HepG2 (cell line): ENCODE data around the gene B4GALT1. TPM values are rescaled to one million over a fixed set of nuclear protein-coding genes. Genes with fewer than 3 reads are reported as not detected.
A peak's percentile ranks its signal among the peaks of the same experiment; 100 is the strongest.

Source experiments
- ATAC-seq: fragments of 200-7000 bp; cut with Tn5 transposase; 3 replicates; pipeline ENCODE4 v1.9.1; 2020; ENCODE audit warnings: mild to moderate bottlenecking, moderate library complexity
- BruUV-seq: library from RNA; stranded (reverse); fragments of 400-500 nt; replicated peaks from 2 replicates; lab custom pipeline; 2021; lab: Mats Ljungman, UMichigan
- CTCF ChIA-PET: fragments of 300-600 bp; formaldehyde crosslinking; extraction: SDS; loops from one replicate; lab custom pipeline; 2021; ENCODE audit warnings: low total read pairs, inconsistent platforms, low intra/inter-chr PET ratio; lab: Yijun Ruan, JAX
- POLR2A ChIA-PET: fragments of 350-600 bp; sonication (Branson Sonifier 250); formaldehyde crosslinking; loops from one replicate; lab custom pipeline; 2020; ENCODE audit warnings: antibody characterized with exemption, inconsistent platforms; lab: Yijun Ruan, JAX
- DNase-seq: peaks from one replicate; pipeline ENCODE4 v3.0.0-alpha.2; 2015; ENCODE audit warnings: low spot score
- FAIRE-seq: peaks from 3 replicates; lab custom pipeline; 2011; peaks lifted over from hg19 to GRCh38; lab: Jason Lieb, UNC
- H2AFZ ChIP-seq: one replicate; pipeline ENCODE4 v1.6.1; 2011; ENCODE audit warnings: low read length, inconsistent platforms
- H3K27ac ChIP-seq: fragments of 300-600 bp; 3 replicates; pipeline ENCODE4 v1.8.0; 2011; ENCODE audit warnings: mixed run types, mild to moderate bottlenecking, mixed read lengths, low read length, inconsistent platforms; ENCODE audit not compliant: insufficient read depth; ENCODE audit errors: extremely low read length
- H3K27me3 ChIP-seq, 2 experiments: fragments of 200-600 bp in 1 of 2; 2 replicates in 1 of 2; 3 replicates in 1 of 2; pipeline versions ENCODE4 v1.6.0 to v1.8.0; 2011; ENCODE audit warnings: low read length in 2 of 2, mild to moderate bottlenecking in 2 of 2, moderate library complexity in 2 of 2, inconsistent platforms in 1 of 2; ENCODE audit not compliant: insufficient read depth in 2 of 2, control insufficient read depth in 1 of 2
- H3K36me3 ChIP-seq, 2 experiments: fragments of 200-600 bp in 1 of 2; replicated peaks in 1 of 2; 2 replicates in 1 of 2; 3 replicates in 1 of 2; pipeline versions ENCODE4 v1.5.1 to v1.8.0; 2011; ENCODE audit warnings: low read length in 2 of 2, inconsistent platforms in 1 of 2; ENCODE audit not compliant: insufficient read depth in 2 of 2, control insufficient read depth in 1 of 2
- H3K4me1 ChIP-seq: 2 replicates; pipeline ENCODE4 v1.5.1; 2012; ENCODE audit warnings: low read length, inconsistent platforms; ENCODE audit not compliant: insufficient read depth
- H3K4me2 ChIP-seq: 2 replicates; pipeline ENCODE4 v1.6.0; 2011; ENCODE audit warnings: low read depth, low read length, inconsistent platforms
- H3K4me3 ChIP-seq, 3 experiments: fragments of 200-600 bp in 1 of 3; sonication (generic), shearing (Covaris generic) in 1 of 3; replicated peaks in 1 of 3; 2 replicates each; pipeline ENCODE4 v1.5.1; 2011 to 2016; ENCODE audit warnings: low read length in 3 of 3, inconsistent platforms in 2 of 3, low read depth in 2 of 3, mild to moderate bottlenecking in 2 of 3, control low read depth in 1 of 3, mixed read lengths in 1 of 3; ENCODE audit not compliant: insufficient read depth in 1 of 3
- H3K79me2 ChIP-seq: one replicate; pipeline ENCODE4 v1.6.1; 2011; ENCODE audit warnings: low read length, inconsistent platforms; ENCODE audit not compliant: insufficient read depth
- H3K9ac ChIP-seq: 2 replicates; pipeline ENCODE4 v1.6.0; 2011; ENCODE audit warnings: mild to moderate bottlenecking, low read depth, low read length, inconsistent platforms; ENCODE audit not compliant: insufficient read depth
- H3K9me3 ChIP-seq: 2 replicates; pipeline ENCODE4 v1.5.1; 2012; ENCODE audit warnings: mild to moderate bottlenecking, low read length
- H4K20me1 ChIP-seq: 2 replicates; pipeline ENCODE4 v1.6.0; 2011; ENCODE audit warnings: inconsistent platforms, mild to moderate bottlenecking, low read length, moderate library complexity; ENCODE audit not compliant: insufficient read depth
- CBFB ChIP-seq: sonication (generic); formaldehyde crosslinking; IDR thresholded peaks from 2 replicates; pipeline ENCODE4 v1.4.0; 2020; ENCODE audit warnings: missing genetic modification reagents
- CREB3 ChIP-seq: sonication (generic); formaldehyde crosslinking; IDR thresholded peaks from 2 replicates; pipeline ENCODE4 v1.5.0; 2020; ENCODE audit warnings: missing genetic modification reagents
- CSRNP1 ChIP-seq: sonication (generic); formaldehyde crosslinking; IDR thresholded peaks from 2 replicates; pipeline ENCODE4 v1.8.1; 2023; ENCODE audit warnings: mild to moderate bottlenecking, missing genetic modification reagents
- FOXP1 ChIP-seq, 2 experiments: fragments of 450-650 bp in 1 of 2; IDR thresholded peaks; 2 replicates each; pipeline ENCODE4 v1.6.1; 2017 to 2018; ENCODE audit warnings: antibody characterized with exemption in 1 of 2
- GMEB1 ChIP-seq: sonication (generic); formaldehyde crosslinking; IDR thresholded peaks from 2 replicates; pipeline ENCODE4 v1.5.1; 2020; ENCODE audit warnings: missing genetic modification reagents, mild to moderate bottlenecking, borderline replicate concordance
- KDM5A ChIP-seq: fragments of 200-600 bp; sonication (generic); IDR thresholded peaks from 2 replicates; pipeline ENCODE4 v1.7.0; 2018; ENCODE audit warnings: antibody characterized with exemption, mild to moderate bottlenecking, low read length, borderline replicate concordance
- SKI ChIP-seq: fragments of 450-650 bp; IDR thresholded peaks from one replicate; pipeline ENCODE4 v1.6.1; 2018; ENCODE audit warnings: mild to moderate bottlenecking; ENCODE audit not compliant: partially characterized antibody
- SRSF4 ChIP-seq: fragments of 200-400 bp; formaldehyde crosslinking; IDR thresholded peaks from one replicate; pipeline ENCODE4 v1.6.1; 2018; ENCODE audit warnings: mild to moderate bottlenecking, low read depth, low read length, moderate library complexity; ENCODE audit not compliant: poor library complexity, severe bottlenecking
- TGIF2 ChIP-seq: IDR thresholded peaks from 2 replicates; pipeline ENCODE4 v1.6.1; 2016; ENCODE audit warnings: control low read depth, missing compliant biosample characterization
- ZNF101 ChIP-seq: sonication (generic); formaldehyde crosslinking; IDR thresholded peaks from 2 replicates; pipeline ENCODE4 v1.4.0; 2020; ENCODE audit warnings: mild to moderate bottlenecking, low read depth, missing genetic modification reagents, borderline replicate concordance
- ZNF180 ChIP-seq: sonication (generic); formaldehyde crosslinking; IDR thresholded peaks from 2 replicates; pipeline ENCODE4 v1.4.0; 2020; ENCODE audit warnings: low read depth, missing genetic modification reagents, borderline replicate concordance
- ZNF660 ChIP-seq: sonication (generic); formaldehyde crosslinking; IDR thresholded peaks from 2 replicates; pipeline ENCODE4 v1.5.1; 2020; ENCODE audit warnings: mild to moderate bottlenecking, low read depth, missing genetic modification reagents, borderline replicate concordance
- ZNF841 ChIP-seq: sonication (generic); formaldehyde crosslinking; IDR thresholded peaks from 2 replicates; pipeline ENCODE4 v1.8.1; 2023; ENCODE audit warnings: missing genetic modification reagents, borderline replicate concordance
- WGBS: methylation state at CpG from one replicate; pipeline ENCODE4 v1.1.6; 2017; ENCODE audit warnings: low lambda C conversion rate; 5-methylcytosine and 5-hydroxymethylcytosine counted together
- in situ Hi-C: cut with HindIII; loops from 2 replicates; pipeline ENCODE4 v1.10.0; 2017; ENCODE audit warnings: low pct_unique_long_range_greater_than_20kb; ENCODE audit not compliant: extremely low pct_ligation_motif_present
- intact Hi-C: fragments of 100-400 bp; cut with micrococcal nuclease; formaldehyde crosslinking; loops from one replicate; pipeline ENCODE4 v1.10.0; 2022; ENCODE audit not compliant: unreplicated experiment
- polyA plus RNA-seq, 8 experiments: library from polyadenylated mRNA; depleted of rRNA in 3 of 8; stranded (reverse) in 7 of 8; unstranded in 1 of 8; fragments of >200 nt; fragmentation: Illumina TruSeq in 4 of 8; extraction: Trizol in 4 of 8; gene quantifications; 2 replicates each; pipeline versions ENCODE4 v1.2.1 to v1.2.3, GENCODE V29; 2011 to 2016; ENCODE audit warnings: low read depth in 4 of 8, missing spikeins in 1 of 8, mixed read lengths in 1 of 8; ENCODE audit not compliant: insufficient read depth in 1 of 8
- total RNA-seq, 5 experiments: library from RNA; depleted of rRNA; stranded (reverse); fragments of >200 nt; fragmentation: Illumina TruSeq; extraction: Trizol; gene quantifications; 2 replicates each; pipeline ENCODE4 v1.2.3, GENCODE V29; 2016; ENCODE audit warnings: low read depth in 1 of 5
- TF ChIP-seq, protein P1 (sequence below): sonication (generic); formaldehyde crosslinking; IDR thresholded peaks from 2 replicates; pipeline ENCODE4 v1.8.1; 2023; ENCODE audit warnings: mild to moderate bottlenecking, missing genetic modification reagents, borderline replicate concordance

B4GALT1 gene
- total and polyA plus RNA-seq, 2 of the 13 experiments (the other 11 are each of a cell fraction or from before 2014, with no cell fraction given) = 15.7 to 33.5 TPM

GRCh38 chr9:33159777-33160127 is 7.4 kb downstream of the B4GALT1 start:
- Histone ChIP-seq H2AFZ (no peak overlapping the region), H3K4me1 (peaks cover 85% of the 10 kb centered on the region), H3K9me3 (no peaks in the 10 kb centered on the region), H3K9ac (no peak overlapping the region), H3K27ac (no peak overlapping the region), H3K79me2 (peaks cover 97% of the 10 kb centered on the region), H4K20me1 (peaks cover 62% of the 10 kb centered on the region), H3K36me3 (no peaks in the 10 kb centered on the region), H3K4me2 (peak overlapping the region; percentile 34), H3K4me3 (no peak overlapping the region), H3K27me3 (no peaks in the 10 kb centered on the region)
- intact Hi-C loops = no loop called here
- WGBS = 75% methylated on average over 1 of the region's 1 CpG
- ChIA-PET POLR2A (interaction anchor here (1.0 to 3.1 kb wide), 3 partner anchors 9 to 130 kb away, joined by 3 to 7 read pairs (median 3); partner anchors contain the start of gene NFX1), CTCF (no interaction called here)
- TF ChIP-seq, protein P1, sequence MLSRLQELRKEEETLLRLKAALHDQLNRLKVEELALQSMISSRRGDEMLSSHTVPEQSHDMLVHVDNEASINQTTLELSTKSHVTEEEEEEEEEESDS (CRISPR knock-in tag) = no peak
- no peak for TF ChIP-seq SRSF4
- no peak for TF ChIP-seq FOXP1 (IDR thresholded peaks at IDR 0.05)
- TF ChIP-seq FOXP1 (CRISPR knock-in tag; IDR thresholded peaks at IDR 0.05) = no peak
- no peak for TF ChIP-seq CBFB (CRISPR knock-in tag)
- no peak for TF ChIP-seq GMEB1 (CRISPR knock-in tag)
- no peak for TF ChIP-seq TGIF2
- no peak for TF ChIP-seq ZNF180 (CRISPR knock-in tag)
- TF ChIP-seq SKI = no peak
- no peak for TF ChIP-seq ZNF101
- TF ChIP-seq ZNF660 (CRISPR knock-in tag) = no peak
- no peak for TF ChIP-seq KDM5A
- TF ChIP-seq CSRNP1 = no peak
- no peak for TF ChIP-seq CREB3 (CRISPR knock-in tag)
- TF ChIP-seq ZNF841 (CRISPR knock-in tag) = no peak
- FAIRE-seq (no peak), ATAC-seq (no peak), DNase-seq (no peak)
- BruUV-seq = no TSS peak
- in situ Hi-C loops = no loop called here
